D721Med (cell line): ENCODE results near the gene TBCC.

ENCODE experiments used
- DNase-seq: peaks from one replicate; pipeline ENCODE4 v3.0.0; 2011; ENCODE audit warnings: low spot score; ENCODE audit not compliant: insufficient read length
- FAIRE-seq: peaks from 2 replicates; lab custom pipeline; 2011; peaks lifted over from hg19 to GRCh38; lab: Jason Lieb, UNC
- TF ChIP-seq, protein P1 (sequence below): IDR thresholded peaks from 2 replicates; pipeline ENCODE4 v1.5.1; 2012; ENCODE audit warnings: mild to moderate bottlenecking, control low read depth; ENCODE audit not compliant: insufficient read depth; ENCODE audit errors: missing control alignments

TBCC gene

DNA sequence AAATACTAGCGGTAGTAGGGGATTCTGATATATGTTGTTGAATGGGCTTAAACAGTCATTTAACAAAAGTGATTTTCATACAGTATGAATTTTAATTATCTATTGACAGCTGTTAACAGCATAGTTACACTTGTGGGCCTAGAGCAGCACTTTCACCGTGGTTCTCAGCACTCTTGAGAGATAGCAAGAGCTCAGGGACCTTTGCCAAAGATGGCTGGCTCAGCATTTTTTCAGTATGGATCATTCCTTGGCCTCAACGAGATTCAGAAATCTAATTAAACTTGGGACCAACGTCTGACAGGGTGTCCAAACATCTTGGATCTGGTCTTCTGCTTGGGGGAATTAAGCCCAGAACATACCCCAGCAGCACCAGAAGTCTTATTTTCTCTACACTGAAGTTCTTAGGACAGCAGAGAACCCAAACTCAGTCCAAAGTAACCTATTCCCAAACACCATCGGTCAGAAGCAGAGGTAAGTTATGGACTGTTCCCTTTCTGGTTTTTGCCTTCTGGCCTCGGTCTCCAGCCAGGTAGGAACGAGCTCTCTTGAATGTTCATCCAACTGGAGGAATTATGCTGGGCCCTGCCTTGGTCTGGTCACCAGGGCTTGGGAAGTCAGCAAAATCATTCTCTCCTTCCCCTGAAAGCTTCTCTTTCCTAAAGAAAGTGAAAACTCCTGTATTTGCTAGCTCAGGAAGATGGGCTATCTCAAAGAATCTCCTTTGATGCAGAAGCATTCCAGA, 49.2 kb downstream of the TBCC start:
- FAIRE-seq, result no peak
- TF ChIP-seq, protein P1, sequence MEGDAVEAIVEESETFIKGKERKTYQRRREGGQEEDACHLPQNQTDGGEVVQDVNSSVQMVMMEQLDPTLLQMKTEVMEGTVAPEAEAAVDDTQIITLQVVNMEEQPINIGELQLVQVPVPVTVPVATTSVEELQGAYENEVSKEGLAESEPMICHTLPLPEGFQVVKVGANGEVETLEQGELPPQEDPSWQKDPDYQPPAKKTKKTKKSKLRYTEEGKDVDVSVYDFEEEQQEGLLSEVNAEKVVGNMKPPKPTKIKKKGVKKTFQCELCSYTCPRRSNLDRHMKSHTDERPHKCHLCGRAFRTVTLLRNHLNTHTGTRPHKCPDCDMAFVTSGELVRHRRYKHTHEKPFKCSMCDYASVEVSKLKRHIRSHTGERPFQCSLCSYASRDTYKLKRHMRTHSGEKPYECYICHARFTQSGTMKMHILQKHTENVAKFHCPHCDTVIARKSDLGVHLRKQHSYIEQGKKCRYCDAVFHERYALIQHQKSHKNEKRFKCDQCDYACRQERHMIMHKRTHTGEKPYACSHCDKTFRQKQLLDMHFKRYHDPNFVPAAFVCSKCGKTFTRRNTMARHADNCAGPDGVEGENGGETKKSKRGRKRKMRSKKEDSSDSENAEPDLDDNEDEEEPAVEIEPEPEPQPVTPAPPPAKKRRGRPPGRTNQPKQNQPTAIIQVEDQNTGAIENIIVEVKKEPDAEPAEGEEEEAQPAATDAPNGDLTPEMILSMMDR, result no peak
- DNase-seq, result no peak

DNA sequence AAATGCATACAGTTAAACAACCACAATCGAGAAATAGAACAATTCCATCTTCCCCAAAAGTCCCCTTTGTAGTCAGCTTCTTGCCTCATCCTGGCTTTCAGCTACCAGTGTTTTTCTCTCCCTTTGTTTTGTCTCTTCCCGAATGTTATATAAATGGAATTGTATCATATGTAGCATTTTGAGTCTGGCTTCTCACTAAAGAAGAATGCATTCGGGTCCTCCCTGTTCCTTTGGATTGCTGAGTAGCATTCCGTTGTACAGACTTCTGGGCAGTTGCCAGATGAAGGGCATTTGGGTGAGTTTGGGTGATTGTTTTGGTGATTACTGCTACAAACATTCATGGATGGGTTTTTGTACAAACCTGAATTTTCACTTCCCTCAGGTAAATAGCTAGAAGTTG, 51.3 kb downstream of the TBCC start:
- no peak for DNase-seq
- TF ChIP-seq, protein P1, result no peak
- no peak for FAIRE-seq
